SK-N-MC (cell line): ENCODE results near the gene SMC5.

Experiments
- DNase-seq: peaks from one replicate; pipeline ENCODE4 v3.0.0-alpha.2; 2011; ENCODE audit warnings: low read depth, low spot score
- H3K27ac ChIP-seq: fragments of 200-600 bp; sonication (generic); 2 replicates; pipeline ENCODE4 v1.5.1; 2016; ENCODE audit warnings: mixed run types
- H3K36me3 ChIP-seq: fragments of 200-600 bp; sonication (generic); 2 replicates; pipeline ENCODE4 v1.6.1; 2017; ENCODE audit warnings: antibody characterized with exemption, low read length, mixed read lengths; ENCODE audit not compliant: insufficient read depth
- H3K4me3 ChIP-seq: fragments of 200-600 bp; sonication (generic); 2 replicates; pipeline ENCODE4 v1.5.1; 2016
- H3K9ac ChIP-seq: fragments of 200-600 bp; sonication (generic); 2 replicates; pipeline ENCODE4 v1.8.0; 2017; ENCODE audit warnings: mixed run types, mixed read lengths; ENCODE audit not compliant: insufficient read length
- H3K9me3 ChIP-seq: fragments of 200-600 bp; sonication (generic); 2 replicates; pipeline ENCODE4 v1.6.1; 2017; ENCODE audit warnings: low read depth, mild to moderate bottlenecking, antibody characterized with exemption, low read length, moderate library complexity, mixed read lengths
- EZH2 ChIP-seq: fragments of 200-600 bp; sonication (generic); IDR thresholded peaks from one replicate; pipeline ENCODE4 v1.6.1; 2017; ENCODE audit warnings: antibody characterized with exemption
- FOXP2 ChIP-seq: optimal IDR thresholded peaks from 2 replicates; pipeline ENCODE3; 2011; ENCODE audit warnings: mild to moderate bottlenecking, moderate library complexity; ENCODE audit not compliant: insufficient read depth; ENCODE audit errors: extremely low read length, control extremely low read depth
- POLR2AphosphoS5 ChIP-seq: IDR thresholded peaks from 2 replicates; pipeline ENCODE4 v1.6.1; 2012; ENCODE audit warnings: mild to moderate bottlenecking, low read depth, low read length, borderline replicate concordance

Gene SMC5

DNA sequence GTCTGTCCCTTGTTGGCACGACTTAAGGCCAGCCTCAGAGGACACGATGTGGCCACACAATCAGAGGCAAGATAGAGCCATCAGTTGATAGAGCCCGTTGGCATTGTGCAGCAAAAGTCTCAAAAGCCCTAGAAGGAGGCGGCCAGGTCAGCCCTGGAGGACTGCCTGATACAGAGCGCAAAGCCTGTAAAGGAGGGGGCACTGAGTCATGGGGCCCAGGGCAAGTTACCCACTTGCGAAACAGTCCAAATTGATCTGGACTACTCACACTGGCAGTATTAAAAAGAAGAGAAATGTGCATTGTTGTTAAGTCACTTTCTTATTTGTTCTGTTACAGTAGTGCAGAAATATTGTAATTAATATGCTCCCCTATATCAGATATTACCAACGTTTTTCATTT, 104.2 kb downstream of the SMC5 start:
- TF ChIP-seq EZH2: no peak
- no peak for TF ChIP-seq FOXP2
- TF ChIP-seq POLR2AphosphoS5: no peak
- no peak overlapping the region for H3K4me3 ChIP-seq
- no peaks in the 10 kb centered on the region for H3K9me3 ChIP-seq
- H3K27ac ChIP-seq: no peak overlapping the region
- H3K9ac ChIP-seq: no peak overlapping the region
- DNase-seq: no peak
- H3K36me3 ChIP-seq: peaks cover under 1% of the 10 kb centered on the region; the same call in 1 of the 2 replicates

DNA sequence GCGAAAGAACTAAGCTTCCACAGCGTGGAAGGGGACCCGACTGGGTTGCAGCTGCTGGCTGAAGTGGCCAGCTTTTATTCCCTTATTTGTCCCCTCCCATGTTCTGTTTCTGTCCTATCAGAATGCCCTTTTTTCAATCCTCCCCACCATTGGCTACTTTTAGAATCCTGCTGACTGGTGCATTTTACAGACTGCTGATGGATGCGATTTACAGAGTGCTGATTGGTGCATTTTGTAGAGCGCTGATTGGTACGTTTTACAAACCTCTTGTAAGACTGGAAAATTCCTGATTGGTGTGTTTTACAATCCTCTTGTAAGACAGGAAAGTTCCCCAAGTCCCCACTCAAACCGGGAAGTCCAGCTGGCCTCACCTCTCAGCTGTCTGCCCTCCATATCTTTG, 105.0 kb downstream of the SMC5 start:
- Histone ChIP-seq H3K27ac (no peak overlapping the region), H3K9ac (no peak overlapping the region), H3K9me3 (no peaks in the 10 kb centered on the region), H3K4me3 (no peak overlapping the region), H3K36me3 (no peaks in the 10 kb centered on the region)
- DNase-seq: no peak
- no peak for TF ChIP-seq FOXP2
- TF ChIP-seq EZH2: no peak
- TF ChIP-seq POLR2AphosphoS5: no peak

DNA sequence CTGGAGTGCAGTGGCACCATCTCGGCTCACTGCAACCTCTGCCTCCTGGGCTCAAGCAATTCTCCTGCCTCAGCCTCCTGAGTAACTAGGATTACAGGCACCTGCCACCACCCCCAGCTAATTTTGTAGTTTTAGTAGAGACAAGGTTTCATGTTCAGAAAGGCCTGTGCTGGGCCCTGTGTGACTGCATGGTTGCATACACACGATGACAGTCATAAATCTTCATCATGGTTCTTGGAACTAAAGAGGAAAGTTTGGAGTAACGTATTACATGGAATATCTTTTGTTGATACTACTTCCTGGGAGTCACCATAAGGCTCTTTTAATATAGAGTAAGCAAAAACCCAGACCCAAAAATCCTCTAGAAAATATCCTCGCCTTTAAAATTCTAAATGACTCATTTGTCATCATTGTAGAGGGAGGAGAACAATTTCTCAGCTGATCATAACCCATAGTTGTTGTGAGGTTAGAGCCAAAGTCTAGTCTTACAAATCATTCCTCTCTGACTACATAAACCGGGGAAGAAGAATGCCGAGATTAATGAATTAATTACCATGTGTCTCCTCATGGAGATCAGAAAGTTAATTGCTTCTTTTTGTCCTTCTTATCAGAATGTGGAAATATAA, 108.6 kb downstream of the SMC5 start:
- Histone ChIP-seq H3K36me3 (no peaks in the 10 kb centered on the region), H3K9ac (no peak overlapping the region), H3K4me3 (no peak overlapping the region), H3K9me3 (no peaks in the 10 kb centered on the region), H3K27ac (no peak overlapping the region)
- no peak for TF ChIP-seq POLR2AphosphoS5
- TF ChIP-seq FOXP2: no peak
- TF ChIP-seq EZH2: no peak
- no peak for DNase-seq

DNA sequence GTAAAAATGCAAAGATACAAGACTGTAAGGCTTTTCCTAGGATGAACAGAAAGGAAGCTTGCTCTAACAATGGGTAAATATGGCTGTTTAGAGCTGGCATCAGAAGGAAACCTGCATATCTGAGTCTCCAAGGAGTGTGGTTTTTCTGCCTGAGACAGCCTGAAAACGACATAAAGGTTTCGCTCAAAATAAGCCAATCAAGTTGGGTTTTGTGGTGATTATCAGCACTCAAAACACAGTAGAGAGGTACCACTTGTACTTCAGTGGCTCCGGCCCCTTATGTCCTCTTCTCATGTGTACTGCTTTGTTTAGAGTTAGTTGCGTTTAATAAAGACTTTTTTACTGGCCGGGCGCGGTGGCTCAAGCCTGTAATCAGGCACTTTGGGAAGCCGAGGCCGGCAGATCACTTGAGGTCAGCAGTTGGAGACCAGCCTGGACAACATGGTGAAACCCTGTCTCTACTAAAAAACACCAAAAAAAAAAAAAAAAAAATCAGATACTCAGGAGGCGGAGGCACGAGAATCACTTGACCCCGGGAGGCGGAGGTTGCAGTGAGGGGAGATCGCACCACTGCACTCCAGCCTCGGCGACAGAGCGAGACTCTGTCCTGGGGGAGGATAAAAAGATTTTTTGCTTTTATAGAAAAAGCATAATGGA, 116.3 kb downstream of the SMC5 start:
- no peak for TF ChIP-seq EZH2
- no peak for TF ChIP-seq FOXP2
- TF ChIP-seq POLR2AphosphoS5: no peak
- DNase-seq: no peak
- H3K27ac ChIP-seq: no peak overlapping the region
- no peaks in the 10 kb centered on the region for H3K9me3 ChIP-seq
- H3K9ac ChIP-seq: no peak overlapping the region
- no peak overlapping the region for H3K4me3 ChIP-seq
- no peaks in the 10 kb centered on the region for H3K36me3 ChIP-seq

DNA sequence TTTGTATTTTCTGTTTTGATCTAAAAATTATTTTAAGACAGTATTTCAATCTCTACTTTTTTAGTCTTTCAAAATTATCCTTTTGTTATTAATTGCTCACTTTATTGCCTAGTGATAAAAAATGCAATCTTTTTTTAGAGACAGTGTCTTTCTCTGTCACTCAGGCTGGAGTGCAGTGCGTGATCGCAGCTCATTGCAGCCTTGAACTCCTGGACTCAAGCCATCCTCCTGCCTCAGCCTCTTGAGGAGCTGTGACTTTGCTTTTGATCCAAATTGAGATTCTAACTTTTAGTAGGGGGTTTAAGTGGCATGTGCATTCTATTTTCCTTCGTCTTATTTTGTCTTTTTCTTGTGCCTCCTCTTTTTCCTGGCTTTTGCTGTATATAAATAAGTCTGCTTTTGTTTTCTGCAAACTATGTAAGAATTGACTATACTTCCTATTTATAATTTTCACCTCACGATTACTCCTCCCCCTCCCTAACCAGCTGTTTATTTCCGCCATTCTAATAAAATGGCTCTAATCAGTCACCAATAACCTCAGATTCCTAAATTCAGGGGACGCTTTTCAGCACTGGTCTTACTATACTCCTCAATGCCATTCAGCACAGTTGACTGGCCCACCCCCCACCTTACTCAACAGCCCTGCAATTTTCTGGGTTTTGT, 123.4 kb downstream of the SMC5 start:
- Histone ChIP-seq H3K9me3 (no peaks in the 10 kb centered on the region), H3K27ac (no peak overlapping the region), H3K4me3 (no peak overlapping the region), H3K9ac (no peak overlapping the region), H3K36me3 (no peaks in the 10 kb centered on the region)
- no peak for DNase-seq
- TF ChIP-seq EZH2 (no peak), POLR2AphosphoS5 (no peak), FOXP2 (no peak)

DNA sequence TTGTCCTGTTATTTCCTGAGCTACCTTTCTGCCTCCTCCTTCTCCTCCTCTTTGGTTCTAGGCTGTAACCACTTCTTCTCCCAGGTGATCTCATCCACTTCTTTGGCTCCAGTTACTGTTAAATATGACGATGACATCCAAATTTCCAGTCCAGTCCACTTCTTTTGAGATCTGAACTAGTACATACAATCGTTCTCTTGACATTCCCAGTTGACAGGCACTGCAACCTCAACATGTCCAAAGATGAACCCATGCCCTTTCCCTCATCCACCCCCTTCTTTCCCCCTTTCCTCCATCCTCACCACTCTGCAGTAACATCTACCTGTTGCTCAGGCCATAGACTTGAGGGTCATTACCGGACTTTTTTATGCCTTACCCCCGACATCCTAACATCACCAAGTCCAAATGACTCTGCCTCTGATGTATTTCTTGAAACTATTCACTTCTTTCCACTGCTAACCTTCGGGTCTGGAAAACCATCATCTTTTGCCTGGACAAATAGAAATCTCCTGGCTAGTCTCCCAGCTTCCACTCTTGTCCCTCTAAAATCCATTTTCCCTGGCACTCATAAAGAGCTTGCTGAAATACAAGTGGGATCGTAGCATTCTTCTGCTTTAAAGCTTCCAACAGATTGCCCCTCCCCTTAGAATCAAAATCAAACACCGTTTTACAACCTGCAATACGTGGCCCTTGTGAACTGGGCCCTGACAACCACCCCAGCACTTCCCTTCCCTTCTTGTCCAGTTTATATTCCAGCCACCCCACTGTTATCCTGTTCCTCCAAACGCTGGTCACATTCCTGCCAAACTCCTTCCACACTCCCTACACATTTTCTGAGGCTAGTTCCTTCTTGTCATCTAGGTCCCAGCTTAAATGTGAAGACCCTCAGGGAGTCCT, 124.2 kb downstream of the SMC5 start:
- Histone ChIP-seq H3K4me3 (no peak overlapping the region), H3K27ac (no peak overlapping the region), H3K36me3 (no peaks in the 10 kb centered on the region), H3K9me3 (no peaks in the 10 kb centered on the region), H3K9ac (no peak overlapping the region)
- no peak for DNase-seq
- TF ChIP-seq POLR2AphosphoS5: no peak
- TF ChIP-seq FOXP2: no peak
- TF ChIP-seq EZH2: no peak

DNA sequence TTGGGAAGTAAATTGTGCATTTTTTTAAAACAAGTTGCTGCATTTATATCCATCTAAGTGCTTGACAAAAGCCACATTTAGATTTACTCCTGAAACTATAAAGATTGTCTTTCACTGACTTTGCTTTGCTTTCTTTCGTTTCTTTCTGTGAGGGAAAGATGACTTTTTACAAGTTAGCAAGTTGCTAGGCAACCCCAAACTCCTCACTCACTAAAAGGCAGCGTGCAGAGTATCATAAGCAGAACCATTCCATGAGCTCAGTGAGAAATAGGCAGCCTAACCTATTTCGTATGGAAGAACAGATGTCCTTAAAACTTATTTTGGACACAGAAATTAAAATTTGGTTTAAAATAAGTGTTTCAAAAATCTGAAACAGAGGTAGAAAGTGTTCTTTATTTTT, 126.6 kb downstream of the SMC5 start:
- no peak overlapping the region for H3K27ac ChIP-seq
- no peak overlapping the region for H3K9ac ChIP-seq
- H3K4me3 ChIP-seq: no peak overlapping the region
- no peaks in the 10 kb centered on the region for H3K36me3 ChIP-seq
- no peak for DNase-seq
- H3K9me3 ChIP-seq: no peaks in the 10 kb centered on the region
- TF ChIP-seq POLR2AphosphoS5: no peak
- no peak for TF ChIP-seq FOXP2
- TF ChIP-seq EZH2: no peak

DNA sequence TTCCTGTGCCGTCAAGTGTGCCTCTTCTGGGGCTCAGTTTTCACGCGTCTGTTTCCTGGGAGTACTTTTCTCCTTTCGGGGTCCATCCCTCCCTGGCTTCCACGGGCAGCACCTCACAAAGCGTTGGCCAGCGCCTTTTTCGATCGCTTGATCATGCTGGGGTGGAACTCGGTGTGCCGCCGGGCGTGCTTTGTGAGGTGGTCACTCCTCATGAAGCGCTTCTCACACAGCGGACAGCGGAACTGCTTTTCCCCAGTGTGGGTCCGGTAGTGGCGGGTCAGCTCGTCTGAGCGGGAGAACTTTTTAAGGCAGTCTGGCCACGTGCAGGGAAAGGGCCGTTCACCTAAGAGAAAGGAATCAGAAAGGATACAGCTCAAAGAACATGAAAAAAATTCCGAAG, 128.9 kb downstream of the SMC5 start:
- no peaks in the 10 kb centered on the region for H3K9me3 ChIP-seq
- DNase-seq: no peak
- no peak overlapping the region for H3K27ac ChIP-seq
- no peak overlapping the region for H3K4me3 ChIP-seq
- no peaks in the 10 kb centered on the region for H3K36me3 ChIP-seq
- H3K9ac ChIP-seq: no peak overlapping the region
- TF ChIP-seq POLR2AphosphoS5: no peak
- no peak for TF ChIP-seq FOXP2
- no peak for TF ChIP-seq EZH2
